HCT116 (cell line): Measurements from ENCODE around the gene NOS1. TPM values are rescaled to one million over a fixed set of nuclear protein-coding genes. Genes with fewer than 3 reads are reported as not detected.

ENCODE experiments used
- ATAC-seq: fragments of 200-7000 bp; cut with Tn5 transposase; 2 replicates; pipeline ENCODE4 v1.9.1; 2020; ENCODE audit warnings: mild to moderate bottlenecking, moderate library complexity
- BruUV-seq: library from RNA; stranded (reverse); fragments of 400-500 nt; replicated peaks from 2 replicates; lab custom pipeline; 2021; lab: Mats Ljungman, UMichigan
- CTCF ChIA-PET: fragments of 300-600 bp; sonication (Branson Sonifier 250); formaldehyde crosslinking; loops from one replicate; lab custom pipeline; 2021; ENCODE audit warnings: antibody characterized with exemption; lab: Charles Lee
- POLR2A ChIA-PET: fragments of 300-600, 350-600 bp; sonication (Branson Sonifier 250); formaldehyde crosslinking; loops from one replicate; lab custom pipeline; 2021; ENCODE audit warnings: antibody characterized with exemption; lab: Charles Lee
- RAD21 ChIA-PET, 2 experiments: fragments of 300-600 bp; sonication (Branson Sonifier 250); formaldehyde crosslinking; loops; one replicate each; lab custom pipeline; 2023; ENCODE audit warnings: low total read pairs in 2 of 2; ENCODE audit not compliant: uncharacterized antibody in 2 of 2, unreplicated experiment in 2 of 2, low non-redundant PET in 1 of 2; lab: Charles Lee
- DNase-seq: peaks from one replicate; pipeline ENCODE4 v3.0.0-alpha.2; 2010; ENCODE audit warnings: low read depth, low spot score
- H2AFZ ChIP-seq: fragments of 200-600 bp; shearing (Covaris generic), sonication (generic); 2 replicates; pipeline ENCODE4 v1.6.1; 2017; ENCODE audit warnings: low read depth, mixed run types, mixed read lengths, antibody characterized with exemption, low read length; ENCODE audit not compliant: poor library complexity, severe bottlenecking
- H3K27ac ChIP-seq: 2 replicates; pipeline ENCODE4 v1.5.1; 2012; ENCODE audit warnings: low read depth, low read length
- H3K27me3 ChIP-seq: fragments of 200-600 bp; sonication (generic); 2 replicates; pipeline ENCODE4 v1.6.1; 2016; ENCODE audit warnings: mixed run types, low read length, mixed read lengths; ENCODE audit not compliant: insufficient read depth
- H3K36me3 ChIP-seq, 2 experiments: fragments of 200-500 bp in 1 of 2; fragments of 200-600 bp in 1 of 2; sonication (Bioruptor generic) in 1 of 2; sonication (generic) in 1 of 2; 2 replicates each; pipeline versions ENCODE4 v1.5.1 to v1.6.1; 2014 to 2016; ENCODE audit warnings: low read length in 2 of 2, inconsistent platforms in 1 of 2, mixed read lengths in 1 of 2, mixed run types in 1 of 2; ENCODE audit not compliant: insufficient read depth in 2 of 2, control insufficient read depth in 1 of 2
- H3K4me1 ChIP-seq, 2 experiments: fragments of 200-600 bp in 1 of 2; sonication (generic) in 1 of 2; 2 replicates each; pipeline versions ENCODE4 v1.5.1 to v1.6.1; 2012 to 2017; ENCODE audit warnings: low read length in 2 of 2, inconsistent platforms in 1 of 2, mild to moderate bottlenecking in 1 of 2, mixed read lengths in 1 of 2, mixed run types in 1 of 2, moderate library complexity in 1 of 2; ENCODE audit not compliant: insufficient read depth in 2 of 2, control insufficient read depth in 1 of 2
- H3K4me2 ChIP-seq: fragments of 200-600 bp; sonication (generic); 2 replicates; pipeline ENCODE4 v1.6.1; 2017; ENCODE audit warnings: mixed run types, low read length, mixed read lengths
- H3K4me3 ChIP-seq, 2 experiments: fragments of 200-600 bp in 1 of 2; sonication (generic) in 1 of 2; replicated peaks in 1 of 2; 2 replicates each; pipeline ENCODE4 v1.5.1; 2011 to 2016; ENCODE audit warnings: low read length in 2 of 2, control low read depth in 1 of 2, low read depth in 1 of 2, mild to moderate bottlenecking in 1 of 2, mixed read lengths in 1 of 2, mixed run types in 1 of 2
- H3K79me2 ChIP-seq: fragments of 200-600 bp; sonication (generic); 2 replicates; pipeline ENCODE4 v1.6.1; 2017; ENCODE audit warnings: mild to moderate bottlenecking, mixed run types, low read length, moderate library complexity, mixed read lengths; ENCODE audit not compliant: insufficient read depth
- H3K9ac ChIP-seq: fragments of 200-600 bp; sonication (generic); 2 replicates; pipeline ENCODE4 v1.6.1; 2016; ENCODE audit warnings: low read length, mixed read lengths
- H3K9me2 ChIP-seq: fragments of 200-600 bp; sonication (generic), shearing (Covaris generic); 2 replicates; pipeline ENCODE4 v1.6.1; 2017; ENCODE audit warnings: mixed run types, mild to moderate bottlenecking, moderate library complexity; ENCODE audit not compliant: insufficient read depth
- H3K9me3 ChIP-seq, 2 experiments: fragments of 200-500 bp in 1 of 2; fragments of 200-600 bp in 1 of 2; sonication (Bioruptor generic) in 1 of 2; sonication (generic) in 1 of 2; 2 replicates each; pipeline ENCODE4 v1.6.1; 2014 to 2017; ENCODE audit warnings: low read length in 2 of 2, mixed read lengths in 2 of 2, inconsistent platforms in 1 of 2, low read depth in 1 of 2, mild to moderate bottlenecking in 1 of 2, mixed run types in 1 of 2, moderate library complexity in 1 of 2; ENCODE audit not compliant: control insufficient read depth in 1 of 2, insufficient read depth in 1 of 2
- H4K20me1 ChIP-seq: fragments of 200-600 bp; sonication (generic), shearing (Covaris generic); 2 replicates; pipeline ENCODE4 v1.6.1; 2017; ENCODE audit warnings: mixed run types, mild to moderate bottlenecking, moderate library complexity; ENCODE audit not compliant: insufficient read depth
- CBX3 ChIP-seq: IDR thresholded peaks from 2 replicates; pipeline ENCODE4 v1.6.1; 2012; ENCODE audit warnings: low read depth
- CEBPB ChIP-seq: IDR thresholded peaks from 2 replicates; pipeline ENCODE4 v1.6.1; 2012; ENCODE audit warnings: low read depth
- FOSL1 ChIP-seq: IDR thresholded peaks from 2 replicates; pipeline ENCODE4 v1.6.1; 2012; ENCODE audit warnings: low read depth
- JUND ChIP-seq: IDR thresholded peaks from 2 replicates; pipeline ENCODE4 v1.6.1; 2012
- POLR2AphosphoS5 ChIP-seq: IDR thresholded peaks from 2 replicates; pipeline ENCODE4 v1.6.1; 2011; ENCODE audit warnings: mild to moderate bottlenecking, low read depth, low read length, moderate library complexity
- REST ChIP-seq: IDR thresholded peaks from 2 replicates; pipeline ENCODE4 v1.6.1; 2012; ENCODE audit warnings: low read depth
- SP1 ChIP-seq: IDR thresholded peaks from 2 replicates; pipeline ENCODE4 v1.6.1; 2012; ENCODE audit warnings: low read depth
- TCF7L2 ChIP-seq: IDR thresholded peaks from 2 replicates; pipeline ENCODE4 v1.7.0; 2011; ENCODE audit warnings: borderline replicate concordance, inconsistent platforms; ENCODE audit not compliant: insufficient read depth, insufficient read length; ENCODE audit errors: extremely low read depth
- ZFX ChIP-seq: fragments of 450-650 bp; IDR thresholded peaks from 2 replicates; pipeline ENCODE4 v1.6.1; 2017
- ZNF274 ChIP-seq: fragments of 200-500 bp; sonication (Bioruptor generic); IDR thresholded peaks from 2 replicates; pipeline ENCODE4 v1.6.1; 2014; ENCODE audit warnings: mild to moderate bottlenecking, low read depth, low read length, inconsistent platforms
- intact Hi-C: fragments of 100-400 bp; cut with micrococcal nuclease; formaldehyde crosslinking; loops from 2 replicates; pipeline ENCODE4 v1.10.0; 2022
- total RNA-seq: library from RNA; stranded (reverse); gene quantifications from one replicate; pipeline ENCODE4 v1.2.1, GENCODE V29; 2021; ENCODE audit not compliant: unreplicated experiment
- TF ChIP-seq, protein P1 (sequence below), 3 experiments: fragments of 200-600 bp in 1 of 3; sonication (generic) in 1 of 3; IDR thresholded peaks in 2 of 3; conservative IDR thresholded peaks in 1 of 3; 2 replicates each; pipeline ENCODE4 v1.5.1; 2012 to 2017; ENCODE audit warnings: low read depth in 2 of 3, low read length in 2 of 3, antibody characterized with exemption in 1 of 3, borderline replicate concordance in 1 of 3, control low read depth in 1 of 3, mild to moderate bottlenecking in 1 of 3, mixed read lengths in 1 of 3, mixed run types in 1 of 3, moderate library complexity in 1 of 3; ENCODE audit not compliant: insufficient read depth in 1 of 3

Gene NOS1
- total RNA-seq, 1 experiment from 2014 or later: 0.22 TPM

DNA sequence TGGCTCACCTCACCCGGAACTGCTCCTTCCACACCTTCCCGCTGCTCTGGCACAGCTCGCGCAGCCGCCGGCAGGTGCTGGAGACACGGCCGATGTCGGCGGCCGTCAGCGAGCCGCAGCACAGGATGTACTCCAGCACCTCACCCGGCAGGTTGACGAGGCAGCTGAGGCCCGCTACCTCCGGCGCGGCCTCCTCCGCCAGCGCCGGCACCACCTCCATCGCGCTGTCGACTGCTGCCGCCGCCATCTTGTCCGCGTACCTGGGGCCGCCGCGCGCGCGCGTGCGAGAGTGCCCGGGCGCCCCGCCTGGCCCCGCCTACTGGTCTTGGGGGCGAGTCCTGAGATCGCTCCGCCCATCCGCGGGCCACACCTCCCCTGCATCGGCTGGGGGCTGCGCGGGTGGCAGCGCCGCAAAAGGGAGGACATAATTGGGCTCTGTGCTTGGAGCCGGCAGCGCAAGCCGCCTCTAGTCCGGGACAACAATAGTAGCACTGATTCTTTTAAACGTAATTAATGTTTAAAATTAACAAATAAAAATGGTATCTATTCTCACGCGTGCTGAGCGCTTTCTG lies 171.1 kb downstream of the NOS1 start, which contains the start of gene FBXO21 (continued):
- TF ChIP-seq, protein P1, sequence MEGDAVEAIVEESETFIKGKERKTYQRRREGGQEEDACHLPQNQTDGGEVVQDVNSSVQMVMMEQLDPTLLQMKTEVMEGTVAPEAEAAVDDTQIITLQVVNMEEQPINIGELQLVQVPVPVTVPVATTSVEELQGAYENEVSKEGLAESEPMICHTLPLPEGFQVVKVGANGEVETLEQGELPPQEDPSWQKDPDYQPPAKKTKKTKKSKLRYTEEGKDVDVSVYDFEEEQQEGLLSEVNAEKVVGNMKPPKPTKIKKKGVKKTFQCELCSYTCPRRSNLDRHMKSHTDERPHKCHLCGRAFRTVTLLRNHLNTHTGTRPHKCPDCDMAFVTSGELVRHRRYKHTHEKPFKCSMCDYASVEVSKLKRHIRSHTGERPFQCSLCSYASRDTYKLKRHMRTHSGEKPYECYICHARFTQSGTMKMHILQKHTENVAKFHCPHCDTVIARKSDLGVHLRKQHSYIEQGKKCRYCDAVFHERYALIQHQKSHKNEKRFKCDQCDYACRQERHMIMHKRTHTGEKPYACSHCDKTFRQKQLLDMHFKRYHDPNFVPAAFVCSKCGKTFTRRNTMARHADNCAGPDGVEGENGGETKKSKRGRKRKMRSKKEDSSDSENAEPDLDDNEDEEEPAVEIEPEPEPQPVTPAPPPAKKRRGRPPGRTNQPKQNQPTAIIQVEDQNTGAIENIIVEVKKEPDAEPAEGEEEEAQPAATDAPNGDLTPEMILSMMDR (IDR thresholded peaks at IDR 0.05 in 2 of 3, conservative IDR thresholded peaks at IDR 0.05 in 1 of 3; ENCODE audit: borderline replicate concordance in 1 of 3, insufficient read depth in 1 of 3, low read depth in 2 of 3, low read length in 2 of 3): no peak

- POLR2A ChIA-PET: no interaction called here
- peak overlapping the region; percentile 89 to 91 for H3K4me3 ChIP-seq
- no peaks in the 10 kb centered on the region for H3K9me2 ChIP-seq
- H4K20me1 ChIP-seq: no peaks in the 10 kb centered on the region
- peak; percentile 39 for ATAC-seq
- peaks cover 13 to 26% of the 10 kb centered on the region in 2 experiments; a peak in 3 of 4 replicates for H3K4me1 ChIP-seq
- CTCF ChIA-PET: no interaction called here
- H3K27me3 ChIP-seq: no peaks in the 10 kb centered on the region
- no TSS peak for BruUV-seq
- H3K9ac ChIP-seq: peak overlapping the region; percentile 79
- intact Hi-C loops: no loop called here
- H3K79me2 ChIP-seq: peaks cover 30% of the 10 kb centered on the region
- H3K9me3 ChIP-seq: peaks cover 0 to 4% of the 10 kb centered on the region in 2 experiments; a peak in 1 of 4 replicates
- RAD21 ChIA-PET: no interaction called here
- DNase-seq: no peak
- peak overlapping the region; percentile 59; the same call in 1 of the 2 replicates for H3K27ac ChIP-seq
- peak overlapping the region; percentile 93 for H3K4me2 ChIP-seq
- TF ChIP-seq FOSL1 (no peak), JUND (no peak), REST (no peak), CBX3 (no peak), POLR2AphosphoS5 (no peak), ZNF274 (no peak), TCF7L2 (no peak), SP1 (no peak), CEBPB (no peak), ZFX (no peak)
- TF ChIP-seq, protein P1 (IDR thresholded peaks at IDR 0.05 in 2 of 3, conservative IDR thresholded peaks at IDR 0.05 in 1 of 3; ENCODE audit: borderline replicate concordance in 1 of 3, insufficient read depth in 1 of 3, low read depth in 2 of 3, low read length in 2 of 3): no peak
- peaks cover 5 to 20% of the 10 kb centered on the region in 2 experiments for H3K36me3 ChIP-seq
- no peak overlapping the region for H2AFZ ChIP-seq
These were observed 171.7 kb downstream of the NOS1 start for GRCh38 chr12:117189725-117190209.
